H1 (cell line): ENCODE results near the gene POTEE.
"Not testable (repeated sequence)": the region's sequence is repeated elsewhere in the genome, so short reads cannot be mapped to it uniquely, and the experiment has no call there.

Experiments
- RFX5 ChIP-seq: IDR thresholded peaks from 2 replicates; pipeline ENCODE4 v1.6.1; 2011; ENCODE audit warnings: low read depth, low read length, improper control_type of control experiment, borderline replicate concordance
- ZNF274 ChIP-seq: IDR thresholded peaks from 2 replicates; pipeline ENCODE4 v1.7.0; 2012; ENCODE audit warnings: low read length, borderline replicate concordance; ENCODE audit errors: extremely low read depth
- TF ChIP-seq, protein P1 (sequence below), 3 experiments: IDR thresholded peaks; 1 replicate in 2 of 3; 2 replicates in 1 of 3; pipeline versions ENCODE4 v1.5.1 to v1.6.1; 2011; ENCODE audit warnings: low read length in 3 of 3, mild to moderate bottlenecking in 3 of 3, inconsistent platforms in 2 of 3, low read depth in 1 of 3, moderate library complexity in 1 of 3; ENCODE audit not compliant: insufficient read depth in 1 of 3; ENCODE audit errors: control extremely low read depth in 1 of 3

DNA sequence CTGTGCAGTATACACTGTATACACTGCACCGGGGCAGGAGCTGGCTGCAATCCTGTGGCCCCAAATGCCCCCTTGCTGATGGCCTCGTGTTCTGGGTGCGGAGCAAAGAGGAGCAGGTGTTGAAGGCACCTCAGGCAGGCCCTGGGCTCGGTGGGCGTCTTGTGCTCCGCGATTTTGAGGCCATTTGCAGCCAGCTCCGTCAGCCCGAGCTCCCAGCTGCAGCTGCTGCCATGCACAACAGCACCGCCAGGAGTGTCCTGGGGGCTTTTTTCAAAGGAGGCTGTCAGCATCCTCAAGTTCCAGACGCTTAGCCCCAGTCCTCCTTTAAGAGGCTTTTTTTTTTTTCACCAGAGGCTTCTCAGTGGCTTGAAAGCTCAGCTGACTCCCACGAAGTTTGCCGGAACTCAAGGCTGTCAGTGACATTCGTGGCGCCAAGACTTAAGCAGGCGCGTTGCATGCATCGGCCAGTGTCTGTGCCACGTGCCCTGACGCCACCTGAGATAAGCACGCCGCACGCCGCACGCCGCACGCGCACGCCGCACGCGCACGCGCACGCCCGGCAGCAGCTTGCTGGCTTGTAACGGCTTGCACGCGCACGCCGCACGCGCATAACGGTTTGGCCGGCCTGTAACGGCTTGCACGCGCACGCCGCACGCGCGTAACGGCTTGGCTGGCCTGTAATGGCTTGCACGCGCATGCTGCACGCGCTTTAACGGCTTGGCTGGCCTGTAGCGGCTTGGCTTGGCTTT, 8.1 kb downstream of the POTEE start:
- TF ChIP-seq ZNF274, RFX5: not testable (repeated sequence)
- TF ChIP-seq, protein P1, sequence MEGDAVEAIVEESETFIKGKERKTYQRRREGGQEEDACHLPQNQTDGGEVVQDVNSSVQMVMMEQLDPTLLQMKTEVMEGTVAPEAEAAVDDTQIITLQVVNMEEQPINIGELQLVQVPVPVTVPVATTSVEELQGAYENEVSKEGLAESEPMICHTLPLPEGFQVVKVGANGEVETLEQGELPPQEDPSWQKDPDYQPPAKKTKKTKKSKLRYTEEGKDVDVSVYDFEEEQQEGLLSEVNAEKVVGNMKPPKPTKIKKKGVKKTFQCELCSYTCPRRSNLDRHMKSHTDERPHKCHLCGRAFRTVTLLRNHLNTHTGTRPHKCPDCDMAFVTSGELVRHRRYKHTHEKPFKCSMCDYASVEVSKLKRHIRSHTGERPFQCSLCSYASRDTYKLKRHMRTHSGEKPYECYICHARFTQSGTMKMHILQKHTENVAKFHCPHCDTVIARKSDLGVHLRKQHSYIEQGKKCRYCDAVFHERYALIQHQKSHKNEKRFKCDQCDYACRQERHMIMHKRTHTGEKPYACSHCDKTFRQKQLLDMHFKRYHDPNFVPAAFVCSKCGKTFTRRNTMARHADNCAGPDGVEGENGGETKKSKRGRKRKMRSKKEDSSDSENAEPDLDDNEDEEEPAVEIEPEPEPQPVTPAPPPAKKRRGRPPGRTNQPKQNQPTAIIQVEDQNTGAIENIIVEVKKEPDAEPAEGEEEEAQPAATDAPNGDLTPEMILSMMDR (IDR thresholded peaks at IDR 0.05; ENCODE audit: control extremely low read depth in 1 of 3, insufficient read depth in 1 of 3, low read depth in 1 of 3, low read length in 3 of 3) = not testable (repeated sequence)
